HG02970 (cell line): Measurements from ENCODE around the gene HAX1.

Experiments
- ATAC-seq: cut with Tn5 transposase; IDR thresholded peaks from one replicate; pipeline ENCODE4 v1.9.1; 2021; ENCODE audit warnings: mild to moderate bottlenecking, moderate library complexity, moderate number of reproducible peaks; ENCODE audit not compliant: unreplicated experiment, low FRiP score

HAX1 gene

DNA sequence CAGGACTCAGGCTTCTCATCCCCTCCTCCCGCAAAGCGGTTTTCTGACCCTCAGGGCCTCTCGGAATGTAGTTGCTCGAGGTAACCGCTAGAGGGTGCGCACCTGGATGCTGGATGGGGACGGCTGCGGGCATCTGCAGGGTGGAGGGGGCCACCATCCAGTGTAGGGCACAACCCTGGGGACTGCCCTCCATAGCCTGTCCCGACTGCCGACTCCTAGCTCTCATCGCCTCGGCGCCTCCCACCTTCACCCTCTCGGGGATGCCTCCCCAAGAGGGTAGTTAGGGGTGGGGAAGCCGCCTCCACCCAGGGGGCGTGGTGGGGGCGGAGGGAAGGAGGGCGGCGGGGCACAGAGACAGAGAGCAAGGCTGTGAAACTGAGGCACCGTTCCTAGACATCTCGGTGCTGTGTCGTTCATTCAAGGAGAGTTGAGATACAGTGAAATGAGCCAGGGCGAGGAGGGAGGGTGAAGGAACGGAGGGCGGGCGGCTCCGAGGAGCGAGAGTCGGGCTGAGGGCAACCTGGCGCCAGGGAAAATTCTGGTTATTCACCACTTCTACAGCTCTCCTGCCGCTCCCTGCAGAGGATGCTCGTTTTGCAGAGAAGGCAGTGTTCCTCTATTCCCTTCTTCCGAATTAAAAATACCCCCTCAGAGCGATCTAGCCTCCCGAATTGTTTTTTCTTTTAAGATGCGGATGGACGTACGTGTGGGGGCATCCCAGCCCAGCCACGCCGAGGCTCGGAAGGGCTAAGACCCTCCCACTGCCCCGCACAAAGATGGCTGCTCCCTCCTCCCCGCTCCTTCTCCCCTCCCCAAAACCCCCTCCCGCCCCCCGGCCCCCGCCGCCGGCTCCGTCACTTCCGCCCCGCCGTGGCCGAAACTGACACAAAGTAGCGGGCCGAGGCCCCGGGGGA is 52.5 kb downstream of the HAX1 start, which contains the start of gene ATP8B2:
ATP8B2 (plus strand) TSS at position 857 of the 914 bp plus-strand sequence. CDS start 2,617 bp downstream, outside the sequence.
- no peak for ATAC-seq
